Measurements from ENCODE around the gene RREB1.

The RREB1 gene

GRCh38 chr6:7245668-7246393, 138.1 kb downstream of the RREB1 start:
- no peak for DNase-seq (ENCODE audit: low spot score)

- DNase-seq (ENCODE audit: low spot score), result no peak
These were observed 138.8 kb downstream of the RREB1 start for GRCh38 chr6:7246401-7247178.

GRCh38 chr6:7247179-7247456, 139.4 kb downstream of the RREB1 start:
- no peak for DNase-seq (ENCODE audit: low spot score)

- DNase-seq (ENCODE audit: low spot score), result no peak
These were observed 140.1 kb downstream of the RREB1 start for GRCh38 chr6:7247828-7248227.

GRCh38 chr6:7249391-7249790, 141.6 kb downstream of the RREB1 start:
- DNase-seq (ENCODE audit: low spot score), result no peak

GRCh38 chr6:7249946-7250643, 142.3 kb downstream of the RREB1 start:
- DNase-seq (ENCODE audit: low spot score), result no peak

- no peak for DNase-seq (ENCODE audit: low spot score)
These were observed 143.1 kb downstream of the RREB1 start for GRCh38 chr6:7250812-7251211.

- DNase-seq (ENCODE audit: low spot score), result no peak
These were observed 144.0 kb downstream of the RREB1 start for GRCh38 chr6:7251646-7252260.

- DNase-seq (ENCODE audit: low spot score), result no peak
These were observed 144.6 kb downstream of the RREB1 start for GRCh38 chr6:7252390-7252789.

GRCh38 chr6:7254980-7255835, 147.4 kb downstream of the RREB1 start:
- no peak for DNase-seq (ENCODE audit: low spot score)

- DNase-seq (ENCODE audit: low spot score), result no peak
These were observed 148.2 kb downstream of the RREB1 start for GRCh38 chr6:7255918-7256317.

GRCh38 chr6:7256785-7257184, 149.0 kb downstream of the RREB1 start:
- no peak for DNase-seq (ENCODE audit: low spot score)

- no peak for DNase-seq (ENCODE audit: low spot score)
These were observed 149.9 kb downstream of the RREB1 start for GRCh38 chr6:7257521-7258230.

- no peak for DNase-seq (ENCODE audit: low spot score)
These were observed 150.5 kb downstream of the RREB1 start for GRCh38 chr6:7258231-7258763.

GRCh38 chr6:7260291-7261031, 152.7 kb downstream of the RREB1 start:
- no peak for DNase-seq (ENCODE audit: low spot score)

GRCh38 chr6:7261032-7261841, 153.5 kb downstream of the RREB1 start:
- peak; percentile 92 for DNase-seq (ENCODE audit: low spot score)

- DNase-seq (ENCODE audit: low spot score), result no peak
These were observed 154.2 kb downstream of the RREB1 start for GRCh38 chr6:7261852-7262461.

- DNase-seq (ENCODE audit: low spot score), result no peak
These were observed 155.2 kb downstream of the RREB1 start for GRCh38 chr6:7262746-7263518.

Data from cerebellar cortex (tissue), 1 donor.